Mucosa of descending colon (tissue), 3 donors: ENCODE results near the gene LMO7. TPM values are rescaled to one million over a fixed set of nuclear protein-coding genes. Genes with fewer than 3 reads are reported as not detected.

ENCODE experiments used
- ATAC-seq: fragments of 200-7000 bp; cut with Tn5 transposase; one replicate; pipeline ENCODE4 v1.9.1; 2020; ENCODE audit warnings: mild to moderate bottlenecking, moderate library complexity
- DNase-seq, 3 donors: peaks; one replicate each; pipeline ENCODE4 v3.0.0-alpha.2; 2020
- H3K36me3 ChIP-seq: fragments of 200-600 bp; one replicate; pipeline ENCODE4 v1.8.0; 2021; ENCODE audit warnings: low read depth, mild to moderate bottlenecking
- H3K4me1 ChIP-seq: fragments of 200-600 bp; one replicate; pipeline ENCODE4 v1.8.0; 2021; ENCODE audit warnings: low read depth, mild to moderate bottlenecking
- H3K4me3 ChIP-seq: fragments of 200-600 bp; one replicate; pipeline ENCODE4 v1.8.0; 2021; ENCODE audit warnings: mild to moderate bottlenecking
- H3K9me3 ChIP-seq: fragments of 200-600 bp; one replicate; pipeline ENCODE4 v1.8.0; 2021; ENCODE audit warnings: mild to moderate bottlenecking
- intact Hi-C, 2 donors: fragments of 100-400 bp; cut with DNase I in 1 of 2; cut with micrococcal nuclease in 1 of 2; formaldehyde crosslinking; loops; one replicate each; pipeline versions ENCODE4 v1.11.0 to v1.11.1; 2022; cut with DNase I, micrococcal nuclease
- total RNA-seq, 3 donors: library from RNA; stranded (reverse); fragmentation: NEBNext Ultra II Directional in 2 of 3; extraction: Animal tissue kit (Norgen Biotek cat#: 25700) in 2 of 3; gene quantifications; one replicate each; pipeline versions ENCODE4 v1.2.1 to v1.2.4, GENCODE V29; 2021 to 2023
- TF ChIP-seq, protein P1 (sequence below): fragments of 200-600 bp; IDR thresholded peaks from one replicate; pipeline ENCODE4 v1.8.0; 2022; ENCODE audit warnings: antibody characterized with exemption, mild to moderate bottlenecking
- donor health status: DM: no; HTN: no; CAD: no; lungs with moderate emphysema.
- donor health status: DM: no; HTN: no; CAD: no.
- donor health status: DM: no; HTN: yes; CAD: no.

Gene LMO7
- total RNA-seq, 3 donors from 2014 or later: 127 to 243 (median 212) TPM

DNA sequence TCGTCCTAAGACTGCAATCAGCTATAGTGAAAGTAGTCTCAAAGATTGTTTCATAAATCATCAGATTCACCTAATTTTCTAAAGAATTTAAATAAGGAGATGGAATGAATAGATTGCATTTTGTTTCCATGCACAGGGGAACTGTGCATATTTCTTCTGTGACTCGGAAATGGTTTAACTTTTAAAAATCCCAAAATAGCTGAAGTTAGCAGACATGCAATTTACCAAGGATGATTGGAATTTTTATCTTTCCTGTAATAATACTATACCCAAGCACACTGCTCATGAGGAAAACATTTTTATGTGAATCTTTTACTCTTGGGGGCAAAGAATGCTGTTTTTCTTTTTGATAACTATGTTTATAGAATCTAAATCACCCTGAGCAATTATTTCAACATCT, 15.0 kb upstream of the LMO7 start:
- ATAC-seq (no peak), DNase-seq (no peak)
- Histone ChIP-seq H3K4me1 (no peaks in the 10 kb centered on the region), H3K4me3 (no peak overlapping the region), H3K9me3 (no peaks in the 10 kb centered on the region), H3K36me3 (no peaks in the 10 kb centered on the region)
- TF ChIP-seq, protein P1, sequence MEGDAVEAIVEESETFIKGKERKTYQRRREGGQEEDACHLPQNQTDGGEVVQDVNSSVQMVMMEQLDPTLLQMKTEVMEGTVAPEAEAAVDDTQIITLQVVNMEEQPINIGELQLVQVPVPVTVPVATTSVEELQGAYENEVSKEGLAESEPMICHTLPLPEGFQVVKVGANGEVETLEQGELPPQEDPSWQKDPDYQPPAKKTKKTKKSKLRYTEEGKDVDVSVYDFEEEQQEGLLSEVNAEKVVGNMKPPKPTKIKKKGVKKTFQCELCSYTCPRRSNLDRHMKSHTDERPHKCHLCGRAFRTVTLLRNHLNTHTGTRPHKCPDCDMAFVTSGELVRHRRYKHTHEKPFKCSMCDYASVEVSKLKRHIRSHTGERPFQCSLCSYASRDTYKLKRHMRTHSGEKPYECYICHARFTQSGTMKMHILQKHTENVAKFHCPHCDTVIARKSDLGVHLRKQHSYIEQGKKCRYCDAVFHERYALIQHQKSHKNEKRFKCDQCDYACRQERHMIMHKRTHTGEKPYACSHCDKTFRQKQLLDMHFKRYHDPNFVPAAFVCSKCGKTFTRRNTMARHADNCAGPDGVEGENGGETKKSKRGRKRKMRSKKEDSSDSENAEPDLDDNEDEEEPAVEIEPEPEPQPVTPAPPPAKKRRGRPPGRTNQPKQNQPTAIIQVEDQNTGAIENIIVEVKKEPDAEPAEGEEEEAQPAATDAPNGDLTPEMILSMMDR: no peak
- intact Hi-C loops: no loop called here

DNA sequence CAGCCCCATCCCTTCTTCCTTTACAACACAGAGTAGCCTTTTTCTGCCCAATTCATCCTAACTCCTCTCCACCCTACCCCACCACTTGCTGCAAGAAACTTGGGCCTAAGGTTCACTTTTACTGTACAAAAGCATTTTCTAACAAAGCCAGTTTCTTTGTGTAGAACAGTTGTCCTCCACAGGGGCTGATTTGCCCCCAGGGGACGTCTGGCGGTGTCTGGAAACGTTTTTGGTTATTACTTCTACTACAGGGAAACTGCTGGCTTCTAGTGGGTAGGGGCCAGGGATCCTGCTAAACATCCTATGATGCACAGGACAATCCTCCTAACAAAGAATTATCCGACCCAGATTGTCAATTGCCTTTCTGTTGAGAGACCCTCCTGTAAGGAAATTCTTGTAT, 7.3 kb upstream of the LMO7 start:
- no peak overlapping the region for H3K4me3 ChIP-seq
- TF ChIP-seq, protein P1: no peak
- no peaks in the 10 kb centered on the region for H3K4me1 ChIP-seq
- H3K9me3 ChIP-seq: no peaks in the 10 kb centered on the region
- ATAC-seq (no peak), DNase-seq (no peak)
- intact Hi-C loops: no loop called here
- H3K36me3 ChIP-seq: no peaks in the 10 kb centered on the region

DNA sequence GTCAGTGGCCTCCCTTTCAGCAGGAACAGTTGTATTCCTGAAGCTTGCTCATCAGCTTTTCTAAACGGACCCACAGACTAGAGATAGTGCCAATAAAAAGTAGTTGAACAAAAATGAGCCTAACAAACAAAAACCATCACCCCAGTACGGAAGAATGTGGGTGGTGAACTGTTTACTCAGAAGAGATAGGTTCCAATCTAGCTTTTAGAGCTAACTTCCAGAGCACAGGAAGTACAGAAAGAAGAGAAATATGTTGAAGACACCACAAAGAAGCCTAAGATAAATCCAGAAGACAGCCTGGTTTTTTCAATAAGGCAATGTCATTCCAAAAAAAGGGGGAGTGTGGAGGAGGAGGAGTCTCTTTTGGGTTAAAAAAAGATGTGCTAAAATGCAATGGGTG, 2.8 kb upstream of the LMO7 start:
- no peaks in the 10 kb centered on the region for H3K36me3 ChIP-seq
- ATAC-seq (no peak), DNase-seq (no peak)
- no peaks in the 10 kb centered on the region for H3K9me3 ChIP-seq
- no peak overlapping the region for H3K4me3 ChIP-seq
- peaks cover 8% of the 10 kb centered on the region for H3K4me1 ChIP-seq
- intact Hi-C loops: no loop called here
- TF ChIP-seq, protein P1: no peak

DNA sequence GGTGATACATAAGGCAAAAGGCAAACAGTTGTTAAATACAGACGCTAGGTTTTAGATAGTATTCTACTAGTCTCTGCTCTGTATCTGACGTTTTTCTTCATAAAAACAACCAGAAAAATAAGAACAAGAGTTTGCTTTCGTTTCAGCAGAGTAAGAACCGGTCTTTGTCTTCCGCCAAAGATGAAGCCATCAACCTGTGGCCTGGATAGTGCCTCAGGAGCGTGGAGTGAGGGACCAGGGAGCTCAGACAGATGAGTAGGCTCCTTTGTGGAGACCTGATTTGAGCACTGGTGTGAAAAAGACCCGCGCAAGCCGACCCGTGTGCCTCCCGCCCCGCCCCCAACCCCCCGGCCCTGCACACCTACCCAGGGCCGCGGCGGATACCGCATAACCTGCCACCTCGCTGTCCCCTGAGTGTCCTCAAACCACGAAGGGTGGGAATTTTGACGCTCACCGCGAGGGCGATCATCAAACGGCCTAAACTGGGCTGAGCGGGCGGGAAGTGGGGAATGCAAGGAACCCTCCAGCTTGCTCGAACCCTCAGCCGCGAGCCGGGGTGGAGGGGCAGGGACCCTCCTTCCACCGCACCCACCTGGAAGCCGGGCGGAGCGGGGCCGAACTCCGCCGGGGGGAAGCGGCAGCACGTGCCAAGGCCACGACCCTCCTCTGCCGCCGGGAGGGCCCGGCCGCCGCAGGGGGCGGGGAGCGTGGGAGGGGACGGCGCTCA, 866 bp upstream of the LMO7 start:
- TF ChIP-seq, protein P1: no peak
- H3K36me3 ChIP-seq: no peaks in the 10 kb centered on the region
- no peak overlapping the region for H3K4me3 ChIP-seq
- H3K9me3 ChIP-seq: no peaks in the 10 kb centered on the region
- DNase-seq (peak in 2 of 3 donors; percentile 42 to 55), ATAC-seq (no peak)
- intact Hi-C loops: no loop called here
- peaks cover 8% of the 10 kb centered on the region for H3K4me1 ChIP-seq

DNA sequence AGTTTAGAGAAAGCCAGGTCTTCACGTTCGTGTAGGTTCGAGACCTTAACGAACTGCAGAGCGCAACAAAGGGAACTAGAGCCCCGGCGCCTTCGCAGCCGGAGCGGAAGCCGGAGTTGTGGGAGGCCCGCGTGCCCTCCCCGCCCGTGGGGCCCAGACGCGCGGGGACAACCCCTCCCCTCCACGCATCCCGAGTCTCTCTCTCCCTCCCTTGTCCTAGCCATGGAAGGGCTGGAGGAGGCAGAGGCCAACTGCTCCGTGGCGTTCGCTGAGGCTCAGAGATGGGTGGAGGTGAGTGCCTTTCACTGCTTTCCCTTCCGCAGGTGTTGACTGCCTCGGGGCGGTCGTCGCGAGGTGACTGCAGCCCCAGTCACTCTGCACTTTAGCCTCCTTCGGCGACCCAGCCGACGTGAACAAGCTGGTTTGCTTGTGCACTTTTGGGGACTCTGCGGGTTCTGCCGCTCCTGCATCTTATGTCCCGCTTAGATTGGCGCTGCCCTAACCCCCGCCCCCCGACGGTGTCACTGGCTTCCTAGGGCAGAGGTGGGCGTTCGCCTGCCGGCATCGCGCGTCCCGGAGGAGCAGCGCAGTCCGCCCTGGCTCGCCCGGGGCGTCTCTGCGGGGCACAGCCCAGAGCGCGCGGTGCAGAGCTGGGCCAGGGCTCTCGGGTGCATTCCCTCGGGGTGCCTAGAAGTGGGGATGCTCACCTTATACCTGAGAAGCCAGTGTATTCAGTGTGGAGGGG, 478 bp downstream of the LMO7 start:
- Histone ChIP-seq H3K4me3 (peak overlapping the region; percentile 15), H3K36me3 (no peaks in the 10 kb centered on the region), H3K4me1 (peaks cover 8% of the 10 kb centered on the region), H3K9me3 (no peaks in the 10 kb centered on the region)
- peak; percentile 24 to 67 (median 53) for DNase-seq
- peak; percentile 72 for ATAC-seq
- TF ChIP-seq, protein P1: no peak
- intact Hi-C loops: no loop called here
